Uterus (tissue), 4 donors: ENCODE measurements around the gene RREB1. TPM values are rescaled to one million over a fixed set of nuclear protein-coding genes. Genes with fewer than 3 reads are reported as not detected.

Experiments used
- DNase-seq, 2 donors: peaks; one replicate each; pipeline ENCODE4 v3.0.0-alpha.2; 2019 to 2020
- H3K27ac ChIP-seq, 2 donors: fragments of 200-600 bp; sonication (generic); 1 replicate in 1 of 2; 2 replicates in 1 of 2; pipeline ENCODE4 v1.5.1; 2016 to 2018
- H3K27me3 ChIP-seq, 2 donors: fragments of 200-600 bp; sonication (generic); one replicate each; pipeline ENCODE4 v1.5.1; 2018 to 2019; ENCODE audit warnings: control low read depth in 1 of 2
- H3K36me3 ChIP-seq, 2 donors: fragments of 200-600 bp; sonication (generic); one replicate each; pipeline ENCODE4 v1.5.1; 2019; ENCODE audit warnings: control low read depth in 1 of 2
- H3K4me1 ChIP-seq, 2 donors: fragments of 200-600 bp; sonication (generic); one replicate each; pipeline ENCODE4 v1.5.1; 2018 to 2019; ENCODE audit warnings: control low read depth in 1 of 2
- H3K4me3 ChIP-seq, 2 donors: fragments of 200-600 bp; sonication (generic); 1 replicate in 1 of 2; 2 replicates in 1 of 2; pipeline ENCODE4 v1.5.1; 2018 to 2019; ENCODE audit warnings: mild to moderate bottlenecking in 1 of 2
- H3K9me3 ChIP-seq, 2 donors: fragments of 200-600 bp; sonication (generic); one replicate each; pipeline ENCODE4 v1.5.1; 2019; ENCODE audit warnings: control low read depth in 1 of 2
- CTCF ChIP-seq, 4 experiments: fragments of 200-600 bp in 2 of 4; fragments of 450-650 bp in 2 of 4; sonication (generic) in 2 of 4; IDR thresholded peaks; one replicate each; pipeline ENCODE4 v1.5.1; 2016 to 2019; ENCODE audit warnings: antibody characterized with exemption in 4 of 4, mild to moderate bottlenecking in 2 of 4, moderate library complexity in 1 of 4
- POLR2A ChIP-seq, 2 donors: fragments of 450-650 bp; IDR thresholded peaks; one replicate each; pipeline ENCODE4 v1.6.1; 2016; ENCODE audit warnings: antibody characterized with exemption in 2 of 2, mild to moderate bottlenecking in 1 of 2, moderate library complexity in 1 of 2
- intact Hi-C: fragments of 100-400 bp; cut with DNase I; formaldehyde crosslinking; loops from one replicate; pipeline ENCODE4 v1.15.1; 2023; ENCODE audit warnings: low total_unique reads
- total RNA-seq, 4 donors: library from RNA; depleted of rRNA in 3 of 4; stranded (reverse); fragments of >200 nt in 3 of 4; gene quantifications; one replicate each; pipeline versions ENCODE4 v1.1.0 to v1.2.4, GENCODE V29; 2014 to 2023
- donor health status: DM: yes; HTN: yes; CAD: no.

Gene RREB1
- total RNA-seq, 4 donors from 2014 or later: 15.1 to 65.9 (median 22.7) TPM

- Histone ChIP-seq H3K36me3 (no peaks in the 10 kb centered on the region), H3K27me3 (no peaks in the 10 kb centered on the region), H3K9me3 (no peaks in the 10 kb centered on the region), H3K27ac (peak overlapping the region; percentile 29 to 52), H3K4me3 (no peak overlapping the region), H3K4me1 (peaks cover 11 to 14% of the 10 kb centered on the region in 2 donors)
- intact Hi-C loops: no loop called here
- DNase-seq: peak; percentile 49 to 54
- TF ChIP-seq CTCF (IDR thresholded peaks at IDR 0.05) (no peak), POLR2A (IDR thresholded peaks at IDR 0.05) (no peak)
Measured at GRCh38 chr6:7169296-7169721, 61.5 kb downstream of the RREB1 start.

GRCh38 chr6:7170117-7170732 is 62.5 kb downstream of the RREB1 start:
- TF ChIP-seq CTCF (IDR thresholded peaks at IDR 0.05) (no peak), POLR2A (IDR thresholded peaks at IDR 0.05) (no peak)
- no peaks in the 10 kb centered on the region for H3K36me3 ChIP-seq
- H3K27me3 ChIP-seq: no peaks in the 10 kb centered on the region
- peak overlapping the region; percentile 20 to 52 for H3K27ac ChIP-seq
- DNase-seq: no peak
- peaks cover 5 to 14% of the 10 kb centered on the region in 2 donors for H3K4me1 ChIP-seq
- H3K4me3 ChIP-seq: no peak overlapping the region
- intact Hi-C loops: no loop called here
- H3K9me3 ChIP-seq: no peaks in the 10 kb centered on the region

- intact Hi-C loops: no loop called here
- no peak overlapping the region for H3K27ac ChIP-seq
- peaks cover 5 to 14% of the 10 kb centered on the region in 2 donors for H3K4me1 ChIP-seq
- H3K9me3 ChIP-seq: no peaks in the 10 kb centered on the region
- DNase-seq: no peak
- TF ChIP-seq CTCF (IDR thresholded peaks at IDR 0.05) (no peak), POLR2A (IDR thresholded peaks at IDR 0.05) (no peak)
- no peaks in the 10 kb centered on the region for H3K36me3 ChIP-seq
- no peaks in the 10 kb centered on the region for H3K27me3 ChIP-seq
- no peak overlapping the region for H3K4me3 ChIP-seq
Measured at GRCh38 chr6:7171119-7171518, 63.4 kb downstream of the RREB1 start.

- Histone ChIP-seq H3K4me1 (peaks cover 5 to 14% of the 10 kb centered on the region in 2 donors), H3K36me3 (no peaks in the 10 kb centered on the region), H3K27me3 (no peaks in the 10 kb centered on the region), H3K4me3 (no peak overlapping the region), H3K27ac (no peak overlapping the region), H3K9me3 (no peaks in the 10 kb centered on the region)
- no peak for TF ChIP-seq CTCF (IDR thresholded peaks at IDR 0.05)
- no peak for TF ChIP-seq POLR2A (IDR thresholded peaks at IDR 0.05)
- no peak for DNase-seq
- intact Hi-C loops: no loop called here
Measured at GRCh38 chr6:7171733-7172132, 64.0 kb downstream of the RREB1 start.

- peak overlapping the region in 1 of 2 donors; percentile 14 for H3K27ac ChIP-seq
- H3K36me3 ChIP-seq: no peaks in the 10 kb centered on the region
- no peak overlapping the region for H3K4me3 ChIP-seq
- peaks cover 5 to 9% of the 10 kb centered on the region in 2 donors for H3K4me1 ChIP-seq
- no peak for DNase-seq
- TF ChIP-seq POLR2A (IDR thresholded peaks at IDR 0.05): no peak
- no peak for TF ChIP-seq CTCF (IDR thresholded peaks at IDR 0.05)
- no peaks in the 10 kb centered on the region for H3K27me3 ChIP-seq
- no peaks in the 10 kb centered on the region for H3K9me3 ChIP-seq
- intact Hi-C loops: no loop called here
Measured at GRCh38 chr6:7172649-7173048, 64.9 kb downstream of the RREB1 start.
